ENCODE results near the gene DGKD.

Gene DGKD

GRCh38 chr2:233490831-233491230, 136.5 kb downstream of the DGKD start:
- Histone ChIP-seq H4K20me1 (ENCODE audit: insufficient read depth, low read length) (no peaks in the 10 kb centered on the region), H3K79me2 (ENCODE audit: low read length) (no peaks in the 10 kb centered on the region), H3K9me3 (replicated peaks; ENCODE audit: insufficient read depth, low read length) (no peaks in the 10 kb centered on the region), H3K9ac (ENCODE audit: low read length) (no peak overlapping the region), H3K27me3 (replicated peaks; ENCODE audit: insufficient read depth, low read length) (no peaks in the 10 kb centered on the region), H3K9me2 (replicated peaks; ENCODE audit: insufficient read depth, low read length) (no peaks in the 10 kb centered on the region), H3K4me3 (ENCODE audit: low read length) (no peak overlapping the region), H3K27ac (ENCODE audit: low read length) (no peak overlapping the region), H3K4me1 (ENCODE audit: low read length) (no peaks in the 10 kb centered on the region), H3K36me3 (replicated peaks; ENCODE audit: insufficient read depth, low read length) (no peaks in the 10 kb centered on the region), H3K4me2 (ENCODE audit: low read depth, low read length) (no peak overlapping the region), H3F3A (ENCODE audit: insufficient read depth, low read length) (no peaks in the 10 kb centered on the region), H2AFZ (ENCODE audit: low read length) (no peak overlapping the region)
- TF ChIP-seq EZH2 (optimal IDR thresholded peaks at IDR 0.05; ENCODE audit: low read depth, low read length): no peak
- TF ChIP-seq EZH2phosphoT487 (IDR thresholded peaks at IDR 0.05; ENCODE audit: low read length): no peak
- TF ChIP-seq CTCF (IDR thresholded peaks at IDR 0.05; ENCODE audit: low read length): no peak
- DNase-seq: no peak

- Histone ChIP-seq H3K27me3 (replicated peaks; ENCODE audit: insufficient read depth, low read length) (no peaks in the 10 kb centered on the region), H3K9me2 (replicated peaks; ENCODE audit: insufficient read depth, low read length) (no peaks in the 10 kb centered on the region), H3F3A (ENCODE audit: insufficient read depth, low read length) (no peaks in the 10 kb centered on the region), H3K4me3 (ENCODE audit: low read length) (no peak overlapping the region), H3K27ac (ENCODE audit: low read length) (no peak overlapping the region), H3K79me2 (ENCODE audit: low read length) (no peaks in the 10 kb centered on the region), H3K4me2 (ENCODE audit: low read depth, low read length) (no peak overlapping the region), H3K4me1 (ENCODE audit: low read length) (no peaks in the 10 kb centered on the region), H3K9me3 (replicated peaks; ENCODE audit: insufficient read depth, low read length) (no peaks in the 10 kb centered on the region), H3K36me3 (replicated peaks; ENCODE audit: insufficient read depth, low read length) (no peaks in the 10 kb centered on the region), H4K20me1 (ENCODE audit: insufficient read depth, low read length) (no peaks in the 10 kb centered on the region), H2AFZ (ENCODE audit: low read length) (no peak overlapping the region), H3K9ac (ENCODE audit: low read length) (no peak overlapping the region)
- TF ChIP-seq CTCF (IDR thresholded peaks at IDR 0.05; ENCODE audit: low read length) (no peak), EZH2 (optimal IDR thresholded peaks at IDR 0.05; ENCODE audit: low read depth, low read length) (no peak), EZH2phosphoT487 (IDR thresholded peaks at IDR 0.05; ENCODE audit: low read length) (no peak)
- DNase-seq: no peak
Measured at GRCh38 chr2:233491326-233491725, 137.0 kb downstream of the DGKD start.

- Histone ChIP-seq H3K9ac (ENCODE audit: low read length) (no peak overlapping the region), H2AFZ (ENCODE audit: low read length) (no peak overlapping the region), H3K4me3 (ENCODE audit: low read length) (no peak overlapping the region), H3K79me2 (ENCODE audit: low read length) (no peaks in the 10 kb centered on the region), H3K4me1 (ENCODE audit: low read length) (no peaks in the 10 kb centered on the region), H3F3A (ENCODE audit: insufficient read depth, low read length) (no peaks in the 10 kb centered on the region), H3K36me3 (replicated peaks; ENCODE audit: insufficient read depth, low read length) (no peaks in the 10 kb centered on the region), H3K9me2 (replicated peaks; ENCODE audit: insufficient read depth, low read length) (no peaks in the 10 kb centered on the region), H3K9me3 (replicated peaks; ENCODE audit: insufficient read depth, low read length) (no peaks in the 10 kb centered on the region), H3K4me2 (ENCODE audit: low read depth, low read length) (no peak overlapping the region), H3K27ac (ENCODE audit: low read length) (no peak overlapping the region), H3K27me3 (replicated peaks; ENCODE audit: insufficient read depth, low read length) (no peaks in the 10 kb centered on the region), H4K20me1 (ENCODE audit: insufficient read depth, low read length) (no peaks in the 10 kb centered on the region)
- TF ChIP-seq EZH2phosphoT487 (IDR thresholded peaks at IDR 0.05; ENCODE audit: low read length) (no peak), EZH2 (optimal IDR thresholded peaks at IDR 0.05; ENCODE audit: low read depth, low read length) (no peak), CTCF (IDR thresholded peaks at IDR 0.05; ENCODE audit: low read length) (no peak)
- no peak for DNase-seq
Measured at GRCh38 chr2:233492078-233492477, 137.8 kb downstream of the DGKD start.

Measured in MM.1S (cell line).